ENCODE data around the gene TRPV4.

Gene TRPV4

GRCh38 chr12:109803678-109804077 lies 29.5 kb downstream of the TRPV4 start:
- TF ChIP-seq CTCF (IDR thresholded peaks at IDR 0.05; ENCODE audit: extremely low read depth, missing control alignments), result no peak
- DNase-seq (ENCODE audit: low spot score), result no peak

GRCh38 chr12:109802828-109803227 lies 30.4 kb downstream of the TRPV4 start:
- DNase-seq (ENCODE audit: low spot score), result no peak
- TF ChIP-seq CTCF (IDR thresholded peaks at IDR 0.05; ENCODE audit: extremely low read depth, missing control alignments), result no peak

- no peak for DNase-seq (ENCODE audit: low spot score)
- TF ChIP-seq CTCF (IDR thresholded peaks at IDR 0.05; ENCODE audit: extremely low read depth, missing control alignments), result no peak
Observed at GRCh38 chr12:109800536-109800935, 32.7 kb downstream of the TRPV4 start.

GRCh38 chr12:109798691-109799090 lies 34.5 kb downstream of the TRPV4 start:
- no peak for TF ChIP-seq CTCF (IDR thresholded peaks at IDR 0.05; ENCODE audit: extremely low read depth, missing control alignments)

GRCh38 chr12:109797905-109798669 lies 35.1 kb downstream of the TRPV4 start:
- no peak for TF ChIP-seq CTCF (IDR thresholded peaks at IDR 0.05; ENCODE audit: extremely low read depth, missing control alignments)
- no peak for DNase-seq (ENCODE audit: low spot score)

More at GRCh38 chr12:109798691-109799090, 34.5 kb downstream of the TRPV4 start:
- no peak for DNase-seq (ENCODE audit: low spot score)

GRCh38 chr12:109796057-109796456 lies 37.1 kb downstream of the TRPV4 start:
- no peak for DNase-seq (ENCODE audit: low spot score)
- TF ChIP-seq CTCF (IDR thresholded peaks at IDR 0.05; ENCODE audit: extremely low read depth, missing control alignments), result no peak

- DNase-seq (ENCODE audit: low spot score), result no peak
- TF ChIP-seq CTCF (IDR thresholded peaks at IDR 0.05; ENCODE audit: extremely low read depth, missing control alignments), result no peak
Observed at GRCh38 chr12:109795023-109795422, 38.2 kb downstream of the TRPV4 start.
